ENCODE results near the gene TFRC.
"Not testable (repeated sequence)": the region's sequence is repeated elsewhere in the genome, so short reads cannot be mapped to it uniquely, and the experiment has no call there.

TFRC gene

DNA sequence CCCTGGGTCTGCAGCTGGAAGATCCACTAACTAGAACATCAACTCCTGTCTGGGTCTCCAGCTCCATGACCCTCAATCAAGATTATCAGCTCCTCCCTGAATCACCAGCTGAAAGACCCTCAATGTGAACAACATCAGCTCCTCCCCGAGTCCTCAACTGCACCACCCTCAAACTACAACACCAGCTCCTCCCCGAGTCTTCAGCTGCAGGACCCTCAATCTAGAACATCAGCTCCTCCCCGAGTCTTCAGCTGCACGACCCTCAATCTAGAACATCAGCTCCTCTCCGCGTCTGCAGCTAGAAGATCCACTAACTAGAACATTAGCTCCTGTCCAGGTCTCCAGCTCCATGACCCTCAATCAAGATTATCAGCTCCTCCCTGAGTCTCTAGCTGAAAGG lies 79.2 kb downstream of the TFRC start:
- not testable (repeated sequence) for DNase-seq

GRCh38 chr3:196001240-196001639 lies 80.7 kb downstream of the TFRC start:
- DNase-seq = not testable (repeated sequence)

- not testable (repeated sequence) for DNase-seq
Observed at GRCh38 chr3:196000360-196000950, 81.4 kb downstream of the TFRC start.

- no peak for DNase-seq
Observed at GRCh38 chr3:195999896-196000295, 82.0 kb downstream of the TFRC start.

All from NCI-H1694 (cell line).